OCI-M2 (cell line): ENCODE results near the gene CFAP73.
"Not testable (repeated sequence)": the region's sequence is repeated elsewhere in the genome, so short reads cannot be mapped to it uniquely, and the experiment has no call there.

Source experiments
- DNase-seq: peaks from one replicate; lab custom pipeline; 2025; ENCODE audit not compliant: unreplicated experiment; lab: John Stamatoyannopoulos, UW

Gene CFAP73

DNA sequence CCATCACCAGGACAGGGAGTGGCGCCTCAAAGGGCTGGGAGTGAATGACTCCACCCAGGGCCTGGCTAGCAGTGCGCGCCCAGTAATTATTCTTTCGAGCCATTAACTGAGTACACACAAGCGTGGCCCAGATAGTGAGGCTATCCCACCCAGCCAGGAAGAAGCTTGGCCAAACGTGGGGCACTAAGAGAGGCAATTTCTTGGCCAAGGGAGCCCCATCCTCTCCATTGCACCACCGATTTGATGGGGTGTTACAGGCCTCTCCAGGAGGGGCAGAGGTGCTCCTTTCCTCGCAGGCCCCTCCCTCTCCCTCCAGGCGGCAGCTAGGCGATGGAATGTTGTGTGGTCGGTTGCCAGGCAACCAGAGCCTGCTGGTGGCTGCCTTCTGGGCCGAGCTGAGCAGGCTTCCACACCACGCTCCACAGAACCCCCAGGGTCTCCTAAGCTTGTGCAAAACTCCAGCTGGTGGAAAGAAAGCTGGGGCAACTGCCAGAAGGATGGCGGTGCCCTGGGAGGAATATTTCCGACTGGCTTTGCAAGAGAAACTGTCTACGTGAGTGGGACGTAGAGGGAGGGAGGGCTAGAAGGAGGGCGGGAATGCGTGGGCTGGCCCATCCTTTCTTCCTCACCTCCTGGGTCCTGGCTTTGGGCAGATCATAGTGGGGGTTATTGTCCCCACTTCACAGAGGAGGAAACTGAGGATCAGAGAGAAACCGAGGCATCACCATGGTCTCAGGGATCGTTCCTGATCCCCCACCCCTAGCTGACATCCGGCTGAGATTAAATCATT lies at the start of gene CFAP73:
Gene CFAP73, plus strand, starts transcription at position 364 of the 790 bp plus-strand sequence. Its CDS starts 134 bp downstream, at position 498.
- DNase-seq, result no peak

DNA sequence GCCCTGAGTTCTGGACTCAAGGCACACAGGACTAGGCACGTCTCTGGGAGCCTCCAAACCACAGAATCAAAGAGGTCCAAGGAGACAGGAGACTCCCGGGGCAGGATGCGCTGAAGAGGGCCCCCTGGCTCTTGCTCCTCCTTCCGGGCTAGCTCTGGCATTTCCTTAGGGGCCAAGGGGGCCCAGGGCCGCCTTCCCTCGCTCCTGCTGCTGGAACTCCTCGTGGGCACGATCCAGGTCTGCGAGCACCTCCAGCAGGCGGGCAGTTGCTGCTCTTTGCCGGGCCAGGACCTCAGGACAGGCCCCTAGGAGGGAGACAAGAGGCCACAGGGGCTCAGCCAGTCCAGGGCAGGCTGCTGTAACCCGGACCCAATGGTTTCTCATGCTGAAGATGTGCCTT lies 49.8 kb upstream of the CFAP73 start:
- no peak for DNase-seq

DNA sequence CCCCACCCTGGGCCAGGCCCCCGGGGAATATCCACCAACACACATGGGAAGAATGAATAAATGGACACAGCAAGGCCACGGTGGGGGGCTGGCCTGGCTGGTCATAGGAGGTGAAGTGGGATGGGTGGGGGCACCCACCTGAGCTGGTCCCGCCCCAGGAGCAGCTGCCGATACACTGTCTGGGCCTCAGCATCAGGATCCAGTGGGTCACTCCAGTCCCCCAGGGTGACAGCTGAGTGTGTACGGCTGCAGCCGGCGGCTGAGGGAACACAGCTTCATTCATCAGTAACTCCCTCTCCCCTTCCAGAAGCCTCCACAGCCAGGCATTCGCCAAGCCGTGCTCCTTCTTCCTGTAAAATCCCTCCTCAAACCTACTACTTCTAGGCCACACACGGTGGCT lies 47.8 kb upstream of the CFAP73 start:
- no peak for DNase-seq

DNA sequence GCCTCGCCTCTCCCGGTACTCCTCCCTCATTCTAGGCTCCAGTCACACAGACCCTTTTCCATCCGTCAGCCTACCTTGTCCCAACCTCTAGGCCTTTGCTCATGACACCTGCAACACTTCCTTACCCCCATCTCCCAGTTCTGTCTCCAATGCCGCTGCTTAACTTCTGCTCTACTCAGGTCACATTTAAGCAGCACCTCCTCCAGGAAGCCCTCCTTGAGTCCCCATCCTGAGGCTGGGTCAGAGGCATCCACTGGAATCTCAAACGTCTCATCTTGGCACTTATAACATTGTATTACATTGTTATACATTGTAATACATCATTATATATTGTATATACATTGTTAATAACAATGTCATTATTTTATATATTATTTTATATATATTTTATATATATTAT lies 46.7 kb upstream of the CFAP73 start:
- no peak for DNase-seq

DNA sequence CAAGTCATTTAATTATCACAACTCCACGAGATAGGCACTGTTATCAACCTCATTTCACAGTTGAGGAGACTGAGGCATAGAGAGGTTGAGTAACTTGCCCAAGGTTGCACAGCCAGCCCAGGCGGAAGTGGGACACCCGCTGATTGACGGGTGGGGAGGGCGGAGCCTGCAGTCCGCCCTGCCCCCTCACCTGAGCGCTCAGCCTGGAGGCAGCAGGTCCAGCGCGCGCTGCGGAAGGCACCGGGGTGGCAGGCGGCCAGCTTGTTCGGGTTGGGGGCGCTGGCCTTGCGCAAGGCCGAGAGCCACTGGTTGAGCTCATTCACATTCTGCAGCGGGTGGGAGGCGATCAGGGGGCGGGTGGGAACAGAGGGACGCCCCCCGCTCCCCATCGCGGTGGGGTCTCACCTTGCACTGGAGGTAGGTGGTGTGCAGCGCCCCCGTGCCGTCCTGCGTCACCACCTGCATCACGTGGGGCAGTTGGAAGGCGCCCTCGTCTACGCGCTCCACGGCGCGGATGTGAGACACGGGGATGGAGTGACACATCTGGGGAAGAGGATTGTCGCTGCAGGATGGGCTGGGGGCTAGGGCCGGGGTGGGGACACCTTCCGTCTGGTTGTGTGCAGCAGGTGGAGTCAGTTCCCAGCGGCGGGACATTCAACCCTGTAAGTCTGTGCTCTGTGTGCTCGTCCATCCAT lies 45.6 kb upstream of the CFAP73 start:
- no peak for DNase-seq

DNA sequence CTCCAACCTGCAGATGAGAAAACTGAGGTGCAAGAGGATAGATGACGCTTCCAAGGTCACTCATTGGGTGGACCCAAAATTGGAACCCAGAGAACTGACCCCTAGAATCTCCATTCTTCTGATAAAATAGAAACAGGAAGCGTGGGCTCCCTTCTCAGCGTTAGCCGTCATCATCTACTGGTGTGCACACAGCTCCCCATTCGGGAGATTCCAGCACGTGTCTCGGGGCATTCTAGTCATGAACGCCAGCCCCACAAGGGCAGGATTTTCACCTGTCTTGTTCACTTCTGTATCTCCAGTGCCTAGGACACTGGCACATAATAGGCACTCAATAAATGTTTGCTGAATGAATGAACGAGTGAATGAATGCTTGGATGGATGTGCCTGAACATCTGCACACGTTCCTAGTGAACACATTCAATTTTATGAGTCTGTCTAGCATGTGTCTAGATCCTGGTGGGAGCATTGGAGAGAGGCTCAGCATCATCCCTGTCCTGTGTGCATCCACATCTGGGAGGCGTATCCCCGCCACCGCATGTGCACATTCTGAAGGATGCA lies 44.5 kb upstream of the CFAP73 start:
- no peak for DNase-seq

DNA sequence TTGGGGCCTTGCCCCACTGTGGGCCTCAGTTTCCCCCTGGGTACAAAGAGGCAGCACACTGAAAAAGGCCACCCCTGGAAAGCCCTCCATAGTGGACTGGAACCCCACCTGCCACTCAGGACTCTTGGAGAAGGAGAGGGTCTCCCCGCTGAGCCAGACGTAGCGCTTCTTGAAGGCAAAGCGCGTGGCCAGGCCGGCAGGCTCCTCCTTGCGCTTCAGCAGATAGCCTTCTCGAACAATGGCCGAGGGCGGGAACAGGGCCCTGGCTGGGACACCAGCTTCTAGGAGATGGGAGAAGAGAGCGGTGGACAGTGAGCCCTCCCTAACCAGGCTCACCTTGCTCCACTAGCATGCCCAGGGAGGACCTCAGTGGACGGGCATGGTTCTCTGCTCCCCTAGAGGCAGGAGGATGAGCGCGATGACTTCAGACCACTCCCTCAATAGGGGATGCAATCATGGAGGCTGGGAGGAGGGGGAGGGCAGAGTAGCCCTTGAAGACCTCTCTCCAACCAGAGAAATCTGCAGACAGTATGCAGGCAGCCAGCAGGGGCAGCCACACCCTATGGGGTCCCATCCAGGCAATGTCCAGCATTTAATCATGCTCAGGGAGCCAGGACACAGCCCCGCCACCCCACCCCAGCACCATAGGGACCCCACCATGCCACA lies 43.8 kb upstream of the CFAP73 start:
- DNase-seq, result no peak

DNA sequence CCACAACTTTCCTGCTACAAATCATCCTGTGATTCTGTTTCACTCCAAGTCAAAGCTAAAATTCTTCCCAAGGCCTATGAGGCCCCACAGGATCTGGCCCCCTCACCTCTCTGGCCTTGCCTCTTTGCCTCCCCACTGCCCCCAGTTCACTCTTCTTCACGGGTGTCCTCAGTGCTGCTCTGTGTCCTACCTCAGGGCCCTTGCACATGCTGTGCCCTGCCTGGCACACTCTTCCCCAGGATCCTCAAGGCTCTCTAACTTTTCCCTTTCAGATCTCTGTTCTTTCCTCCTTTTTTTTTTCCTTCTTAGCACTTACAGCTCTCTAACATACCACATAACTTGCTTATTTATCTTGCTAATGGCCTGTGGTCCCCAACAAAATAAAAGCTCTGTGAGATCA lies 43.2 kb upstream of the CFAP73 start:
- no peak for DNase-seq

DNA sequence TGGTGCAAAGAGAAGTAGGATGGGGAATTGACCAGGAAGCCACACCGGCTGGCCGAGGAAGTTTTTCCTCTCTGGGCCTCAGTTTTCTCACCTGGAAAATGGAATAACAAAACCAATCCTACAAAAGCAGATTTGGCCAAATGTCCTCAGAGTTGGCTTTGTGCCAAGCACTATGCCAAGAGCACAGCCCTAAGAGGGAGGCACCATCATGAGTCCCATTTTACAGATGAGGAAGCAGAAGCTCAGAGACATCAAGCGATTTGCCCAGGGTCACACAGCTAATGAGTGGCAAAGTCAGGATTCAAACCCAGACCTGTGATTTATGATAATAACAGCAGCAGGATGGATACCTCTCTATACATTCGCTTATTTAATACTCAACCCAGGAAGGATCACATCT lies 41.2 kb upstream of the CFAP73 start:
- DNase-seq, result no peak

DNA sequence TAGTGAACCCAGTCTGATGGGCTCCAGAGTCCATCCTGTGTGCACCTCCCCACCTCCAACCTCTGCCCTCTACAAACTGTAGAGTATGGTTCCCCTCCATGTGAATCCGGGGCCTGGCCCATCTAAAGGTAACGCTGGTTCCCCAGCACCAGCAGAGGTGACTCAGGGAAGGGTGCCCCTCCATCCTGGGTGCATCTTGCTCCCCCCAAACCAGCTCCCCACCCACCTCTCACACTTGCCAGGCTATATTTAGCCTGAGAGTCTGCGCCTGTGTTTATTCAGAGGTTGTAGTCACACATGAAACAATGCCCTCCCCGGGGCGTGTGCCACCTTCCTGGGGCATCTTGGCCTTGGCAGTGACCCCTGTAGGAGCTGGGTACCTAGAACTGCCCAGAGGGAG lies 40.2 kb upstream of the CFAP73 start:
- no peak for DNase-seq

DNA sequence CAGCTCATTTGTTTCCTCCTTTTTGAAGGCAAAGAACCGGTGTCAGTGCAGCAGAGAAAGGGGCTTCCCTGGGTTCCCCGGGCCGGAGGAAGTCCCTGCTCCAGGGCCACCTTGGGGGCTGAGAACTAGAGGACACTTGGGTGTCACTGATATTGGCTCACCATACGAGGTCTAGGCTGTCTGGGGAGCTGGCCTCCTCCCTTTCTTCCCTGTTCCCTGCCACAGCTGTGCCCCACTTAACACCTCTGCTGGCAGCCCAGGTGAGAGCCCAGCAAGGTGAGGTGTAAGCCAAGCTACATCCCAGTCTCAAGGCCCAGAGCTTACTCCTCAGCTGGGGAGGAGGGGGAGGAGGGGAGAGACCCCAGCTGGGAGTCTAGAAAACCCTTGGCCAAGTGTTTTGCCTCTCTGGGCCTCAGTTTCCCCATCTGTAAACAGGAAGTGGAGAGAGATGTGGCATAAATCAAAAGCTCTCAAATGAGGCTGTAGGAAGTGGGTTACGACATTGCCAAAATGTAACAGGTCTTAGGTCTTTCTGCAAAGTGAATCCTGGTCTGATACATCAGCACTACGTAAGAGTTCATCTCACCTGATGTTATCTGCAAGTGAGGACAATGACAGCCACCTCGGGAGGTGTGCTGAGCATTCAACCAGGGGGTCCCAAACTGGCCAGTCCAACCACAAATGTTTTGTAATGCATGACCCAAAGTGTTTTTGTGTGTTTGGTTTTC lies 39.5 kb upstream of the CFAP73 start:
- DNase-seq, result no peak

DNA sequence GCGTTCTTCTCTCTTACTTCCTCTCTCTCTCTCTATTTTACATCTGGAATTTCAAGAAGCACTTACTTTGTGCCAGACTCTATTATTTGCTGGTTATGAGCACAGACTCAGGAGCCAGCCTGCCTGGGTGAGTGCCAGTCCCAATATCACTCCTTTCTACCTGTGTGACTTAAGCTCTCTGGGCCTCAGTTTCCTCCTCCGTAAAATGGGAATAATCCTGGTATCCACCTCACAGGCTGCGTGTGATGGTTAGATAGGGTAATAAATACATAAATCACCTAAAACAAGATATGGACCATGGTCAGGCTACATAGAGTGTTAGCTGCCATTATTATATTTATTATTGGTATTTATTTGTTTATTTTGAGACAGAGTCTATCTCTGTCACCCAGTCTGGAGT lies 38.3 kb upstream of the CFAP73 start:
- DNase-seq, result no peak

DNA sequence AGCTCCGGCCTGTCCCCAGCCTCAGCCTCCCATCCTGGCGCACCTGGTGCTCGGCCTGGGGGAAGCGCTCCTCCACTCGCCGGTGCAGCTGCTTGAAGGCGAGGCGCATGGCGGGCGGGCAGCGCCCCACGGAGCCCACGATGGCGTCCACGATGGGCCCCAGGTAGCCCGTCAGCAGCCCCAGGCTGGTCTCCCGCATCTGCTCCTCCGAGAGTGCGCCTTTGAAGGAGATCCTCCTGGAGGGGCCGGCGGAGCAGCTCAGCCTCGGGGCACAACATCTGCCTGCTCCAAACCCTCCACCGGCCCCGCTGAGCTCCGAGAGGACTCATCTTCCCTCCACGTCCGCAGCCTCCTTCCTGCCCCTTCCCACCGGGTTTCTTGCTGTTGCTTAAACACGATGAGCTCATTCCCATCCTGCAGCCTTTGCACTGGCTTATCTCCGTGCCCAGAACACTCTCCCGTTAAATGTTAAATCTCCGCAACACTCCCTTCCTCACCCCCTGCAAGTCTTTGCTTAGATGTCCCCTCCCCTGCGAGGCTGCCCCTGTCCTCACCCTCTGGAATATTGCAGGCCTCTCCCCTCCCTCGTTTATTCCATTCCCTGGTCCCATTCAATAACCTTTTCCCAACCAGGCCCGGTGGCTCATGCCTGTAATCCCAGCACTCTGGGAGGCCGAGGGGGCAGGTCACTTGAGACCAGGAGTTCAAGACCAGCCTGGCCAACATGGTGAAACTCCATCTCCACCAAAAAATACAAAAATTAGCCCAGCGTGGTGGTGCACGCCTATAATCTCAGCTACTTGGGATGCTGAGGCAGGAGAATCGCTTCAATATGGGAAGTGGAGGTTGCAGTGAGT lies 37.3 kb upstream of the CFAP73 start:
- DNase-seq, result no peak

DNA sequence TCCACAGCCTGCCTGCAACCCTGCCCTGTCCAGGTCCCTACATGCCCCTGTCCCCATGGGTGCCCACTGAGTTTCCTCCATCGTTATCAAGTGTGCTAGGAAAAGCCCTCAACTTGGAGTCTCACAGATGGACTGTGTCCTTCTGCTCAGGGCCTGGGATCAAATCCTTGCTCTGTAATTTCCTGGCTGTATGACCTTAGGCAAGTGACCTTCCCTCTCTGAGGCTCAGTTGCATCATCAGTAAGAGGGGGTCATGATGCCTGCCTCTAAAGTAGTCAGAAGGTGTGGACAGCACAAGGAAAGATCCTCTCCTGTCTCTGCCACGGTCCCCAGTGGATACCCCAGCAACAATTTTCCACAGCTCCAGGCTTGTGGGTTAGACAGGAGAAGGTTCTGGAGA lies 36.1 kb upstream of the CFAP73 start:
- no peak for DNase-seq

DNA sequence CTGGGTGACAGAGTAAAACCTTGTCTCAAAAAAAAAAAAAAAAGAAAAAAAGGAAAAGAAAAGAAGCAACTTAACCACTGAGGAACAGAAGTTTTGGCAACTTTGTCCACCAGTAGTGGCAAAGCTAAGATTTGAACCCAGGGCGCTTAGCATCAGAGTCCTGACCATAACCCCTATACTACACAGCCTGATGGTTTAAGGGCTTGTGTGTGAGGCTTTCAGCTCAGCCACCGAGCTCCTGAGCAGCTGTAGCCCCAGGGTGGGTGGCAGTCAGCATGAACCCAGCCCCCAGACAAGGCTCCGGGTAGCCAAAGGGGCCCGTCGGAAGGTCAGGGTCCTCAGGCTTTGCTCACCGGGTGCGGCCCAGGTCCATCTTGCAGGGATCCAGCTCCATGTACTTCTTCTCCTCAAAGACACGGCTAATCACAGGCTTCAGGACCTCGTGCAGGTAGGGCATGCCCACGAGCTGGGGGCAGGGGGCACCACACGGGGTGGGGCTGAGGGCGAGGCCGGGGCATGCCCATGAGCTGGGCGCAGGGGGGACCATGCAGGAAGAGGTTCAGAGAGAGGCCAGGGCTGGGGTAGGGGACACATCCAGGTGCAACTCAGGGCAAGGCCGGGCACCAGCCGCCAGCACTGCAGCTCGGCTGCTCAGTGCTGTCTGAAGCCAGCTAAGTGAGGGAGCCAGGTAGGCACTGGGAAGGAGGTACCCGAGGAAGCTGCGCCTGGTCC lies 34.9 kb upstream of the CFAP73 start:
- no peak for DNase-seq

DNA sequence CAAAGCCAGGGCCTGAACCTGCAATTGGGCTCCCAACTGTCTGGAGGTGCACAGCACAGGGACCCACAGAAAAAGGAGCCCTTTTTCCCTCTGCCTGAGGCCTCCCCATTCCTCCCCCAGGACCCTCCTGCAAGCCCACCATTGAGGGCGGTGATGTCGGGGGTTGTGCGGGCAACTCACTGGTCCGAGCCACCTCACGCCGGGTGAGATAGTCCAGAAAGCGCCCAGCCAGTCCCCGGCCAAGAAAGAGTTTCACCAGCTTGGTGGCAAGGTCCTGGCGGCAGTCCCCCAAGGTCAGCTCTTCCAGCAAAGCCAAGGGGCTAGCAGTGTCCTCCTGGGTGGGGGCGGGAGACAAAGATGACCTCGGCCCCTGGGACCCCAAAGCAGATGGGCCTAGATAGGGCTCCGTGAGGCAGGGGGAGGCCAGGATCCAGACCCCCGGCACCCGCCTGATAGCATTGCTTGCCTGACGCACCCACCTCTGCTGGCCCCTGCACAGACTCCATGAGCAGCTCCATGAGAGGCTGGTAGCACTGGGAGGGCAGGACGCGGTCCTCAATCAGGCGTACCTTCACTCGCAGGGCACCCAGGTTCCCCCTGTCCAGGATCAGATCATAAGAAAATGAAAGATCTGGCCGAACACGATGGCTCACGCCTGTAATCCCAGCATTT lies 33.9 kb upstream of the CFAP73 start:
- DNase-seq, result no peak

DNA sequence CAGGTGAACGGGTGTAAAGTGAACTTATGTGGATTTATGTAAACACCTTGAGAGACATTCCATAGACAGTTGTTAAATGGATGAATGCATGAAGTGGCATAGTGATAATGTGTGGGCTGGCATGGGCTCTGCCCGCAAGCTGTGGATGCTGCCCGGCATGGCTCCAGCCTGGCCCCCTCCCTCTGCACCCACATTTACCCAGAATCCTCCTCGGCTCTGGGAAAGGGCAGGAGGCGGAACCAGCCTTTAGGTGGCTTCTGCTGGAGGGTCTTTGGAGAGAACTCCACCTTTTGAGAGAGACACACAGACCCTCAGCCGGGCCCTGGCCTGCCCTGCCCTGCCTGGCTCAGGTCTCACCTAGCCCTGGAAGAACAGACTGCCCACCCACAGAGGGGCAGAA lies 32.6 kb upstream of the CFAP73 start:
- no peak for DNase-seq

DNA sequence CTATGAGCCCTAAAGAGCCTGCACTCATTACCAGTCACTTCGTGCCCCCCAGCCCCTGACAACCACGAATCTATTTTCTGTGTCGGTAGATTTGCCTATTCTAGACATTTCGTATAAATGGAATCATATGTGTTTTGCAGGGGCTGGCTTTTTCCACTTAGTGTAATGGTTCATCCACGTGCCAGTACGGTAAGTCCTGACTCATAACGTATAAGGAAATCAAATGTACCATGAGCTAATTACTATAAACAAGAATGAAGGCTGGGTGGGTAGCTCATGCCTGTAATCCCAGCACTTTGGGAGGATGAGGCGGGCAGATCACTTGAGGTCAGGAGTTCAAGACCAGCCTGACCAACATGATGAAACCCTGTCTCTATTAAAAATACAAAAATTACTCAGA lies 31.8 kb upstream of the CFAP73 start:
- DNase-seq, result not testable (repeated sequence)

DNA sequence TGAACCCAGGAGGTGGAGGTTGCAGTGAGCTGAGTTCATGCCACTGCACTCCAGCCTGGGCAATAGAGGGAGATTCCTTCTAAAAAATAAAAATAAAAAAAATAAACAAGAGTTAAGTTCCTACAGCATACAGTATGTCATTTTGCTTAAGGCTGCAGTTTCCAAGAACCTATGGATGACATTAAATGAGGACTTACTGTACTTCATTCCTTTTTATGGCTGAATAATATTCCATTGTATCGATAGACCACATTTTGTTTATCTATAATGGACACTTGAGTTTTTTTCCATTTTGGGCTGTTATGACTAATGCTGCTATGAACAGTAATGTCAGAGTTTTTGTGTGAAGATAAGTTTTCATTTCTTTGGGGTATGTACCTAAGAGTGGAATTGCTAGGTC lies 31.4 kb upstream of the CFAP73 start:
- no peak for DNase-seq
